GM18507 (cell line): Measurements from ENCODE around the gene MCEMP1.
"Not testable (repeated sequence)": the region's sequence is repeated elsewhere in the genome, so short reads cannot be mapped to it uniquely, and the experiment has no call there.

Experiments
- DNase-seq: peaks from one replicate; pipeline ENCODE4 v3.0.0; 2011; ENCODE audit warnings: low read depth; ENCODE audit not compliant: insufficient read length; ENCODE audit errors: extremely low spot score
- FAIRE-seq: peaks from 2 replicates; lab custom pipeline; 2011; peaks lifted over from hg19 to GRCh38; lab: Jason Lieb, UNC

Gene MCEMP1

GRCh38 chr19:7642295-7643030 is 34.4 kb upstream of the MCEMP1 start:
- DNase-seq (no peak), FAIRE-seq (no peak)

- no peak for DNase-seq
Measured at GRCh38 chr19:7643031-7643415, 33.9 kb upstream of the MCEMP1 start.

GRCh38 chr19:7643629-7644549 is 33.0 kb upstream of the MCEMP1 start:
- peak; percentile 58 for FAIRE-seq

More at GRCh38 chr19:7643031-7643415, 33.9 kb upstream of the MCEMP1 start:
- FAIRE-seq, result no peak

GRCh38 chr19:7644550-7644877 is 32.4 kb upstream of the MCEMP1 start:
- FAIRE-seq (no peak), DNase-seq (no peak)

More at GRCh38 chr19:7643629-7644549, 33.0 kb upstream of the MCEMP1 start:
- DNase-seq, result not testable (repeated sequence)

- FAIRE-seq, result no peak
Measured at GRCh38 chr19:7645163-7645562, 31.7 kb upstream of the MCEMP1 start.

GRCh38 chr19:7645656-7646425 is 31.0 kb upstream of the MCEMP1 start:
- FAIRE-seq (no peak), DNase-seq (no peak)

More at GRCh38 chr19:7645163-7645562, 31.7 kb upstream of the MCEMP1 start:
- no peak for DNase-seq

GRCh38 chr19:7646426-7646700 is 30.5 kb upstream of the MCEMP1 start:
- FAIRE-seq, result no peak
- DNase-seq, result no peak

GRCh38 chr19:7647156-7647555 is 29.7 kb upstream of the MCEMP1 start:
- no peak for FAIRE-seq

GRCh38 chr19:7648265-7649014 is 28.4 kb upstream of the MCEMP1 start:
- DNase-seq (no peak), FAIRE-seq (no peak)

More at GRCh38 chr19:7647156-7647555, 29.7 kb upstream of the MCEMP1 start:
- DNase-seq, result no peak

GRCh38 chr19:7650148-7650547 is 26.7 kb upstream of the MCEMP1 start:
- DNase-seq (no peak), FAIRE-seq (no peak)

- FAIRE-seq, result peak; percentile 84
- peak; percentile 73 for DNase-seq
Measured at GRCh38 chr19:7652061-7652641, 24.7 kb upstream of the MCEMP1 start.

- FAIRE-seq, result no peak
- DNase-seq, result no peak
Measured at GRCh38 chr19:7654401-7654800, 22.5 kb upstream of the MCEMP1 start.

GRCh38 chr19:7655581-7655980 is 21.3 kb upstream of the MCEMP1 start:
- FAIRE-seq (no peak), DNase-seq (no peak)

- DNase-seq, result no peak
- FAIRE-seq, result no peak
Measured at GRCh38 chr19:7657131-7657751, 19.6 kb upstream of the MCEMP1 start.

- FAIRE-seq, result peak; percentile 95
- peak; percentile 87 for DNase-seq
Measured at GRCh38 chr19:7658219-7658686, 18.6 kb upstream of the MCEMP1 start.

- no peak for DNase-seq
- FAIRE-seq, result no peak
Measured at GRCh38 chr19:7661744-7662538, 14.9 kb upstream of the MCEMP1 start.

GRCh38 chr19:7662657-7663056 is 14.2 kb upstream of the MCEMP1 start:
- DNase-seq (no peak), FAIRE-seq (no peak)

- FAIRE-seq, result no peak
- DNase-seq, result no peak
Measured at GRCh38 chr19:7663706-7664105, 13.2 kb upstream of the MCEMP1 start.
